GM19324 (cell line): ENCODE results near the gene UVRAG.

Source experiments
- ATAC-seq: cut with Tn5 transposase; IDR thresholded peaks from one replicate; pipeline ENCODE4 v1.9.1; 2021; ENCODE audit warnings: mild to moderate bottlenecking, moderate library complexity; ENCODE audit not compliant: unreplicated experiment, low FRiP score

Gene UVRAG

DNA sequence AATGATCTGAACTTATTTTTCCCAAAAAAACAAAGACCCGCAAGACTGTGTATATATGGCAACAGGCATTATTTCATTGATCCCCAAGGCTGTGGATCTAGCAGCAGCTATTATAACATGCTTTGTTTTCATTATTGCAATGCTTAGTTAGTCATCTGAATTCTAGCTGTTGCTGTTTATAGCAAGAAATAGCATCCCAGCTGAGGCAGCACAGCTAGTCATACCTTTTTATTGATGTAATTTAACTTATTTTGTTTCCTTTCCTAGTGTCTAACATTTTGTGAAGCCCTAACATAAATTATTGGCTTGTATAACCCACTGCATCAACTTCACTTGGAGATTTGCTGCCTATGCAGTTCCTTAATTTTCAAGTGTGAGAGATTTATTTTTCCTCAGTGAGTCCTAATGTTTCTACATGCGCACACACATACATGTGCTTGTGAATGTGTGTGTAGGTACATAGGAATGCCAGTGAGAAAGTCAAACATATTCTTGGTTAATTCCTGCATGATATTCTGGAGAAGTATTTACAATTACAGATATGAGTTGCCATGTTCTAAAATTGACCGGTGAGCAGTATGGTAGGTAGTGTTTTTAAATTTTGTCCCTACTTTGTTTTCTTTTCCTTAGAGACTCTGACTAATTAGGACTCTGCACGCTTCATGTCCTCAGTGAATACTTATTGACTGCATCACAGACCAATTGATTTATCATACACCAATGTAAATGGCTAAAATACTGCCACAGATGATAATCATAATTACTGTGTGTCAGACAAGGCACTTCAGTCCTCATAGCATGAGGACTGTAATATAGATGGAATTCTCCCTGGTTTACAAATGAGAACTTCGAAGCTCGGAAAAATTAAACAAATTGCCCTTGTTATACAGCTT lies 272.0 kb downstream of the UVRAG start:
- no peak for ATAC-seq

DNA sequence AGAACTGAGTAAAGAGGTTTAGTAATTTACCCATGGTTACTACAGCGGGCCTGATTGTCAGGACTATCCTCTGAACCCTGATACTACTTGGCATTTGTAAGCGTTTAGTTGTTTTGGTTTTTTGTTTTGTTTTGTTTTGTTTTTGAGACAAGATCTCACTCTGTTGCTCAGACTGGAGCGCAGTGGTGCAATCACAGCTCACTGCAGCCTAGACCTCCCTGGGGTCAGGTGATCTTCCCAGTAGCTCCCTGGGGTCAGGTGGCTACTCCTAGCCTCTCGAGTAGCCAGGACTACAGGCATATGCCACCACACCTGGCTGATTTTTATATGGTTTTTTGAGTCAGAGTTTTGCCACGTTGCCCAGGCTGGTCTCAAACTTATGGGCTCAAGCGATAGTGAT lies 272.7 kb downstream of the UVRAG start:
- ATAC-seq = no peak

DNA sequence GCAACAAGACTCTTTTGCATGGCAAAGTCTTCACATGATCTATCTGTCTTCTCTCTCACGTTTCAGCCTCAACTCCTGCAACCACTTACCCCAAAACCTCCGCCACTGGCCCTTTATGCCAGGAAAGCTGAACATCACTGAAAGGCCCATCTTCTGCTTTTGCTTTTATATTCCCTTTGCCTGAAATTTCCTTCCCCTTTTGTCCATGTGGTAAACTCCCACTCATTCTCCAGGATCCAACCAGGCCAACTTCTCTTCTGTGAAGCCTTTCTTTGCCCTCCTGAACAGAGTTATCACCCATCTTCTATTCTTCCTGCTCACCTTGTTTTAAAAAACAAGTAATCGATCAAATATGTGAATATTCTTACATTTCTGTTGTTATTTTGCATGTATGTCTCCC lies 273.5 kb downstream of the UVRAG start:
- no peak for ATAC-seq

DNA sequence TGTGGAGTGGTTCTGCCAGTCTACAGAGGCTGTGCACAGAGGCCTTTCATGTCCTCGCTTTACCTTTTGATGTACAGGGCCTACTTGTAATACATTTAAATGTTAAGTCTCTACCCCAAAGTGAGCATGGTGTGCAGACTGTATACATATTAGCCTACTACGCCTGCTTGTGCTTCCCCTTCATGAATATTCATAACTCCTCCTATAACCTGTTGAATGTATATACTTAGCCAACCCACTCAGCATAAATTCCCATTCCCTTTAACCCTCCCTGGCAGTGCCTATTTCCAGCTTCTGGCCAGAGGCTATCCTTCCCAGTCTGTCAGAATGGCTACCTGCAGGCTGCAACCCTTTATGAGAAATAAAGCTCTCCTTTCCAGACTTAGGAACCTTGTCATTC lies 275.2 kb downstream of the UVRAG start:
- no peak for ATAC-seq

DNA sequence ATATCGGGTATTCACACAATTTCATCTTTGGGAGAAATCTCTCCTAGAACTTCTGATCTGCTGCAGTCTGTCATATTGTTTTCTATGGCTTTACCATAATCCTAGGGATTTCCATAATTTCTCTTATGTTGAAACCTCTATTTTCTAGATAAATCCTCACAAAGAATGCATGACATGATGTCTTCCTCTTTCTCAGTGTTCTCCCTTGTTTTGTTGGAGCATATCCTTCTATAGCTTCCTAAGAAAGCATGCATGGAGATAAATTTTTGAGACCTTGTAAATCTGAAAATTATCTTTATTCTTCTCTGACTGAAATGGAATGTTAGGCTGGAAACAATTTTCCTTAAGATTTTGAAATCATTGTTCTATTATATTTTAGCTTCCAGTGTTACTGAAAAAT lies 275.8 kb downstream of the UVRAG start:
- no peak for ATAC-seq

DNA sequence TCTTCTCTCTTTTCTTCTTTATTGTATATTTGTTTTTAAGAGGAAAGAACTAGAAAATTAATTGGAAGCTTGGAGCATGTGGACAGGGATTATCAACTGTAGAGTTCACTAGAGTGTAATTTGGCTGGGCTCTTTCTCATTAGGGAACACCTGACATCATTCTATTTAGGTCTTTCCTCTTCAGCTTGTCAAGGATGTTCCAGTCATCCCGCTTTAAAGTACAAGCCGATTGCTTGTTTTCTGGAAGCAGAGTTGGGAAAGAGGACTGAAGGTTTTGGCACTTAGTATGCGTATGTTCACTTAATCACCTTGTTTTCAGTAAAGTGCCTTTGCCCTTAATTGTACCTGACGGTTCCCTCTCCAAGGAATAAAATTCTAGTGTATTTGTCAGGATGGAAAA lies 279.7 kb downstream of the UVRAG start:
- no peak for ATAC-seq

DNA sequence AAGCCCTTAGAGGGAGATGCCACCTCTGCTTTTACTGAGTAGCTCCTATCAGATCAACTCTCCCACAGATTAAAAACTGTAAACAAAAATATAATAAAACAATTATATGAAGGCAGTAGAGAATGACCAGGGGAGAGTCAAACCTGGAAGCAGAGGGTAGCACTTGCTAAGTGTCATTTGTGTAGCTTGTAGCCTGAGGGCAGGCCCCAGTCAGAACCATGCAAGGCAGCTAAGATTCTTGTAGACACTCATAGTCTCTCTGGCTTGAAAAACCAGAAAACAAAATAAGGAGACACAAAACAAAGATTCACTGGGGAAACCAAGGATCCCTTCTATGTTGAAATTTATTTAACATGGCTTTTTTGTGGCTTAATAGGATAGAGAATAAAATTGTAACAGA lies 280.9 kb downstream of the UVRAG start:
- ATAC-seq = no peak

DNA sequence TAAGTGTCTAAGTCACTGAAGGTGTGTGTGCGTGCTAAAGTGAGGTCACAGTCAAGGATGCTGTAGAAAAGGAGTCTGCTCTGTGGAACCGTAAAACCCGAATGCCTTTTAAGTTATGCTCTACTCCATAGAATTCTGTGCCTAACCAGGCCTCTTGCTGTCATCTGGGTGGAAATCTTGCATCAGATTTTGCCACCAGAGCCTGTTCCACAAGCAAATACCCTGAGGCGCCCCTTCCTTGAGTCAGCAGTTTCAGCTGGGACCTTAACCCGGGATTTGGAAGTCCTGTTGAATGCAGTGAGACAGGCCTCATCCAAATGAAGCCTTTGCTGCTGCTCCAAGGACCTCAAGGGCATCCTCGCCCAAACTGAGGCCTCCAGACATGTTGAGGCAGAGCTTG lies 281.5 kb downstream of the UVRAG start:
- no peak for ATAC-seq

DNA sequence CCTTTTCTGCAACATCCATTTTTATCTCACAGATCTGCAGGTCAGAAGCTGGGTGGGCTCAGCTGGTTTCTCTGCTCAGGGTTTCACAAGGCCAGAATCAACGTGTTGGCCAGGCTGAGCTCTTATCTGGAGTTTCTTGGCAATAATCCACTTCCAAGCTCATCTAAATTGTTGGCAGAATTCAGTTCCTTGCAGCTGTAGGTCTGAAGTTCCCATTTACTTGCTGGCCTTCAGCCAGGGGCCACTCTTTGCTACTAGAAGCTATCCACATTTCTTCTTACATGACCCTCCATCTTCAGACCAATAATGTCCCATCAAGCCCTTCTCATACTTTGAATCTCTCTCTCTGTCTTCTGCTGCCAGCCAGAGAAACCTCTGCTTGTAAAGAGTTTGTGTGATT lies 287.8 kb downstream of the UVRAG start:
- no peak for ATAC-seq

DNA sequence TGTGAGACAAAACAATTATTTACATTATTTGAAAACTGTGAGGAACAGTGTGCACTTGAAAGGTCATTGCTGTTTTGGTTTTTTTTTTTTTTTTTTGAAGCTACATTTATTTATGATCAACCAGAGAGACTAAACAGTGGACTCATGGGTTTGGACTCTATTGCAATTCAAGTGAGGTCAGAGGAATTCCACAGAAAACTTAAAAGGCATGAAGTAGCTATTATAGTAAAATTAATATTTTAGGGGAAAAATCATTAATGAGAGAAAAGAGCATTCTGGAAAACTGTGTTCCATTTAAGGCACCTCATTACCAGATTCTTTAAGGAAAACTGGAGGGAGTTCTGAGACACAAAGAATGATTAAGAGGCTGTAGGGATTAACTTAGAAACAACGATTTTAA lies 288.4 kb downstream of the UVRAG start:
- ATAC-seq = no peak

DNA sequence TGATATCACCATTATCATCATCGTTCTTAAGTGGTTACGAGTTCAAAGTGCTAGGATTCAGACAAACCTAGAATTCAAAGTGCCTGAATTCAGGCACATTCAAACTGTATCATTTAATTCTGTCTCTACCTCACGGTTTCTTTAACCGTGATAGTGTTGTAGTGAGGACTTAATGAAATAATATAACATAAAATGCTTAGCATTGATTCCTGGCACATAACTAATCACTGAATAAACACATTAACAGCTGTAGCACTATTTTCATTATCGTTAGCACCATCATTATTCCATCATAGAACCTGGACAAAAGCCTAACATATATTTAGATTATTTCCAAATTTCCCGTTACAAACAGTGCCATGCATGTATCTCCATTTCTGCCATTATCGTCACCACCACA lies 289.3 kb downstream of the UVRAG start:
- no peak for ATAC-seq

DNA sequence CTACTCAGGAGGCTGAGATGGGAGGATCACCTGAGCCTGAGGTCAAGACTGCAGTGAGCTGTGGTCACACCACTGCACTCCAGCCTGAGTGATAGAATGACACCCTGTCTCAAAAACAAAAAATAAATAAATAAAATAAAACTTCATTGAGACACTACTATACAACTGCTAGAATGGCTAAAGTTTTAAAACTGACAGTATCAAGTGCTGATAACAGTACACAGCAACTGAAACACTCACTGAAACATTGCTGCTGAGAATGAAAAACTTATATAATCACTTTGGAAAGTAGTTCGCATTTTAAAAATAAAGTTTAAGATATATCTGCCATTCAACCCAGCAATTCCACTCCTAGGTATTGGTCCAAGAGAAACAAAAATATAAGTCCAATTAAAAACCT lies 290.6 kb downstream of the UVRAG start:
- ATAC-seq = no peak

DNA sequence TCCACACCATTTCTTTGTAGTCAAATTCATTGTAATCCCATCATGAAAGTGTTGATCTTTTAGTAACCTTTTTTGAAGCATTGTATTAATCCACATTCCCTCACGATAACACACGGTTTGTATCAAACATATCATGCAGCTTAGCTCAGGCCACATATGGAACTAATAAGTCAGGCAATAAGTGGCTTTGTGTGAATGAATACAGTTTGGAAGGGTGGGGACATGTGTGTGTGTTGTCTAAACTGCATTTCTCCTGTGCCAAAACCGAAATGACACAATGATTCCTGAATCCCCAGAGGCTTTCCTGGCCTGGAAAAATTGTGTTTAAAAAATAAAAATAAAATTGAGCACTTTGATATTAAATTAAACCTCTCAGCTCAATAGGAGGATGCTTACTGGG lies 293.0 kb downstream of the UVRAG start:
- no peak for ATAC-seq

DNA sequence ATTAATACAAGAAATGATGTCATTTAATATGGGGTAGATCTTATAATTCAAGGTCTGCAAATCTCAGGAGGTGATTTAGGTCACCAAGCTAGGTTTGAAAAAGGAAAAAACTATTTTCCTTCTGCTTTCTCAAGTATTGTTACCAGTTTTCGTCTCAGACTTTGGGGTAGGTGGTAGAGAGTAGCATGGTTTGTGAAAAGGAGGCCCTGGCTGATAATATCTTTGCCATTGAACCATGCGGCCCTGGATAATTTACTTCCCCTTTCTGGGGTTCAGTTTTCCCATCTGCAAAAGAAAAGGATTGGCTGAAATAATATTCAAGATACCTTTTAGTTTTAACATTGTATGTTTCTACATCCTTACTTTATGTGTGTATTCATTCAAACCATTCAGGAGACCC lies 299.2 kb downstream of the UVRAG start:
- ATAC-seq = no peak

DNA sequence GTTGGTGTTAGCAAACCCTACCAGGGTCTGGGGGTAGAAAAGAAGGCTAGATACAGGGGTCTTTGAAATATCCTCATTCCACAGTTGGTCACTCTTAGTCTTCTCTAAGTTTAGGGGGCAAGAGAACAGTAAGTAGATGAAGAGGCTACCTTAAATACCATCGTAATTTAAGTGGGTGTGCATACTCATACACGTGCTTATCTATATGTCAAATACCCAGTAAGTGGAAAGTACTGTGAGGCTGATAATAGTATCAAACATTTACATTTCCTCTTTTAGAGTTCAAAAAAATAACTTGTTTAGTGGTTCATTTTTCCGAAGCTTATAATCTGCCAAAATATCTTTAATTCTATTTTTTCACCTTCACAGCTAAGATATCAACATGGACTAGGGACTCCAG lies 300.5 kb downstream of the UVRAG start:
- no peak for ATAC-seq

DNA sequence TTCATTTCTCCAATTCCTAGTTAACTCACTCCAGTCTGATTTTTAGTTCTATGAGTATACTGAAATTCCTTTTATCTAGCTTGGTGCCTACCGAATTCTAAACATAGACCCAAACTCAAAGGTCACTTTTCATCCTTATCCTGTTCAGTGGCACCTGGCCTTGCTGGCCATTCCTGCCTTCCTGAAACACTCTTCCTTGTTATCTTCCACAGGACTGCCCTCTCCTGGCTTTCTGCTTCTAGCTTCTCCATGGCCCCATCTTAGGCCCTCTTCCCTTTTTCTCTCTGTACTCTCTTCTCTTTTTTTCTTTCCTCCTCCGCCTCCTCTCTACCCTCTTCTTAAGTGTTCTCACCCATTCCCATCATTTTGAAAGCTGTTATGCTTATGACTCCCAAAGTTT lies 304.0 kb downstream of the UVRAG start:
- ATAC-seq = no peak

DNA sequence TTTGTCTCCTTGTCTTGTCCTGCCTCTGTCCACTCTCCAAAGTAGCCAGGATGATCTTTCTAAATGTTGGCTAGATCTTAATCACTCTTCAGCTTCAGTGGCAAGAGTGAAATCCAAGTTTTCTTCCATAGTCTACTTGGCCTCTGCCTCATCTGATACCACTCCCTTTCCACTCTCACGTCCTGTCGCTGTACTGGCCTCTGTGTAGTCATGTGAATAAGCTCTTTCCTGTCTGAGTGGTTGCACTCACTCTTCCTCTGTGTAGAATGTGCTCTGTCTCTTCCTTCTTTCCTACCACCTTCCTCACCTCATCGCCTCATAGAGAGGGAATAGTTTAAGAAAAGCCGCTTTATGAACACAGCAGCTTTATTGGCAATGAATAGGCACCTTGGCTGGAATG lies 304.8 kb downstream of the UVRAG start:
- no peak for ATAC-seq

DNA sequence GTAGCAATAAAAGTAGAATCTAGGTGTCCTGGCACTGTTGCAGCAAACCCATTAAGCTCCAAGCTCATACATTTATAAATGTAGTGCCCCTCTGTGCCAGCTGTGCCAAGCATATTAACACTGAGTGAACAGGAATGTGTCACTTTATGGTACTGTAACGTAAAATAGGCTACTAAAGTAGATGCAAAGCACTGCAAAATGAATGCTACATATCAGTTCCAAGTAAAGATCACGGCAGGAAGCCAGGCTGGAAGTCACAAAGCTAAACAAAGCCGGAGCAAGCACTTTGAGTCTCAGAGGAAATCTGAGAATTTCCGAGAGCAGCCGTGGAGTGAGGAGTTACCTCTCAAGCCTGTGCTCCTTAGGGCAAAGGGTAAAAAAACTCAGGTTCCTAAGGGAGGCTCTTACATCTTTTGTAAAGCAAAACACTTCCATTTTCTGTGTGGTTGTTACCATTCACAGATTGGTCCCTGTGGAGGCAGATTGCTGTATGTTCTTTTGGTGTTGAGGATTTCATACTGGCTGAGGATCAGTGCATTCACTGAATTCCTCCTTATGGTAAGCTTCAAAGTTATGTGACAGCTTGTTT lies 305.6 kb downstream of the UVRAG start:
- ATAC-seq = no peak

DNA sequence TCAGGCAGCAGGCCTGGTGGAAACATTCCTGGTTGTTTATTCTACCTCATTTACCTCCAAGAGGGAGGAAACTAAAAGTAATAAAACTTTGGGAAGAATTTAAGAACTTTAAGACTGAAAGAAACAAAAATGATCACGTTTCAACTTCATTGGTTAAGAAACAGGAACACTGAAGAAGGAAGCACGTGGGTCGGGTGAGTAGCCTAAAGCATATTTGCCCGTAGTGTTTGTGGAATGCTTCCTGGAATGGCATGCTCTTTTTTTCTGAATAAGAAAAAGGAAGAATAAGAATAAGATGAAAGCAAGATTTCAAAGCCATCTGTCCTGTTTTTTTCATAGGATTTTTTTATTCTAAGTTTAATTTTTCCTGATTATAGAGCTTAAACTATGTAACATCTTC lies 308.2 kb downstream of the UVRAG start:
- no peak for ATAC-seq

DNA sequence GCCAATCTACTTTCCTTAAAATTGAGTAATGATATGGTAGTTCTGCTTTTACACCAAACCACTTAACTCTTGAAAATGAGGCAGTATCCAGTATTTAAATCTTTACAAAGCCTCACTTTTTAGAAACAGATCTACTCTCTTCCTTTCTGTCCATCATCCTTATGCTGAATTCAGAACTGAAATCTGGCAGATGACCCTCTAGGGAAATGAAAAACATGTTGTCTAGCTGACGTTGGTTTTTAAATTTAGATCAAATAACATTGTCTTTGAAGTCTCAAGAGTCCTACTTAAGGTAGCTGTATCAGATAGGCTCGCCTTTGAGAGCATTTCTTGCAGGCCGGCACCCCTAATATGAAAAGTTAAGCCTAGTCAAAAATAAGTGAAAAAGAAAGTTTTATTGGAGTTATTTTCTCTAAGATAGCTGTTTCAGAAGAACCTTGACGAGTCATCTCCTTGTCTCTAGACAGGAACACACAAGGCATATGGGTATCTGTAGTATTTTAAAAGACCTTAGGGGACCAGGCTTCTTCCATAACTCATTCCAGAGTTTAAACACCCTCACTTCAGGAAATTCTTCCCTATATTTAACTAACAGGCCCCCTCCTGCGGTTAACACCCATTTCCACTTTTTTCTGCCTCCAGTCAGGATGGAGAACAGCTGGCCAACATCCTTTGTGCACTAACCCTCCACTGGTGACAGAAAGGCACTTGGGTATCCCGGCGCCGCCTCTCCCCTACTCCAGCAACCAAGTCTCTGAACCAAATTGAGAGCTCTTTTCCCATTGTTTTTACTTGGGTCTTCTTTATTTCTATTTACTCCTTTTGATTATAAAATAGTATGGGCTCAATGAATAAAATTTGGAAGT lies 310.1 kb downstream of the UVRAG start:
- ATAC-seq = no peak

DNA sequence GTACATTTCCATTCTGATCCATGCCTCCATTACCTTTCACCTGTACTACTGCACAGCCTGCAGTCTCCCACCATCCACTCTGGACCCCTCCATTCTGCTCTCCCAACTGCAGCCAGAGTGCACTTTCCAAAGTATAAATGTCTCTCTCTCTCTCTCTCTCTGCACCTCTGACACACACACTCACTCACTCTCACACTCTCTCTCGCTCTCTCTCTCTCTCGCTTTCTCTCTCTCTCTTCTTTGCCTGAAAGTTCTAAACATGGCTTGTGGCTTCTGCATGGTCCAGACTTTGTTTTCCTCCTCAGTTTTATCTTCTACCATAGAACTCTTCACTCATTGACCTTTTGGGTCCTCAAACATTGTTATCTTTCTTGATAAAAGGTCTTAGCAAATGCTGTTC lies 314.7 kb downstream of the UVRAG start:
- no peak for ATAC-seq
